GM13977 (cell line): ENCODE results near the gene KXD1.

Source experiments
- DNase-seq: peaks from one replicate; pipeline ENCODE4 v3.0.0; 2012; ENCODE audit warnings: low spot score
- CTCF ChIP-seq: IDR thresholded peaks from 2 replicates; pipeline ENCODE4 v1.5.1; 2012; ENCODE audit warnings: mild to moderate bottlenecking, control low read depth; ENCODE audit not compliant: insufficient read depth; ENCODE audit errors: extremely low read depth, missing control alignments
- in situ Hi-C: fragments of 300-500 bp; cut with MboI; formaldehyde crosslinking; loops from one replicate; pipeline ENCODE4 v1.12.0; 2022; ENCODE audit warnings: low sequenced_read_pairs, low pct_unique_long_range_greater_than_20kb, mixed read lengths, inconsistent platforms; ENCODE audit not compliant: unreplicated experiment

The KXD1 gene

GRCh38 chr19:18523841-18524240 lies 33.8 kb upstream of the KXD1 start:
- in situ Hi-C loops = no loop called here
- no peak for DNase-seq
- TF ChIP-seq CTCF = no peak

- in situ Hi-C loops = no loop called here
These were observed 31.4 kb upstream of the KXD1 start for GRCh38 chr19:18526316-18526715.

GRCh38 chr19:18529782-18530181 lies 27.9 kb upstream of the KXD1 start:
- no peak for DNase-seq
- in situ Hi-C loops = no loop called here
- no peak for TF ChIP-seq CTCF

More at GRCh38 chr19:18526316-18526715, 31.4 kb upstream of the KXD1 start:
- no peak for DNase-seq
- TF ChIP-seq CTCF = no peak

GRCh38 chr19:18531485-18531884 lies 26.2 kb upstream of the KXD1 start:
- DNase-seq = no peak
- in situ Hi-C loops = no loop called here
- no peak for TF ChIP-seq CTCF

- in situ Hi-C loops = no loop called here
- no peak for DNase-seq
- no peak for TF ChIP-seq CTCF
These were observed 25.3 kb upstream of the KXD1 start for GRCh38 chr19:18532168-18532890.

- DNase-seq = no peak
- TF ChIP-seq CTCF = no peak
- in situ Hi-C loops = no loop called here
These were observed 24.6 kb upstream of the KXD1 start for GRCh38 chr19:18533058-18533457.
